Activated naive CD8-positive, alpha-beta T cell treated with anti-CD3 and anti-CD28 coated beads, Interleukin-2, amount 50 U/mL, for 24 hours (primary cell): ENCODE results near the gene ISCA2.

Source experiments
- ATAC-seq: fragments of 150-1000 bp; cut with Tn5 transposase; one replicate; pipeline ENCODE4 v1.10.0; 2021
- DNase-seq: peaks from one replicate; pipeline ENCODE4 v3.0.0; 2021
- H3K27ac Mint-ChIP-seq: one replicate; pipeline ENCODE4 v1.8.0; 2021; ENCODE audit warnings: mild to moderate bottlenecking, mixed read lengths
- H3K27me3 Mint-ChIP-seq: one replicate; pipeline ENCODE4 v1.8.0; 2021; ENCODE audit warnings: mixed read lengths
- H3K36me3 Mint-ChIP-seq: one replicate; pipeline ENCODE4 v1.8.0; 2021; ENCODE audit warnings: low read depth, mixed read lengths
- H3K4me1 Mint-ChIP-seq: one replicate; pipeline ENCODE4 v1.8.0; 2021; ENCODE audit warnings: mixed read lengths
- H3K4me3 Mint-ChIP-seq: one replicate; pipeline ENCODE4 v1.8.0; 2021; ENCODE audit warnings: mild to moderate bottlenecking, moderate library complexity, mixed read lengths
- H3K9me3 Mint-ChIP-seq: one replicate; pipeline ENCODE4 v1.8.0; 2021; ENCODE audit warnings: mixed read lengths

The ISCA2 gene

GRCh38 chr14:74541225-74541624, 47.7 kb downstream of the ISCA2 start:
- H3K36me3 Mint-ChIP-seq, result no peaks in the 10 kb centered on the region
- ATAC-seq, result no peak
- no peak overlapping the region for H3K4me3 Mint-ChIP-seq
- peaks cover 3% of the 10 kb centered on the region for H3K27me3 Mint-ChIP-seq
- H3K27ac Mint-ChIP-seq, result no peak overlapping the region
- no peaks in the 10 kb centered on the region for H3K9me3 Mint-ChIP-seq
- no peak for DNase-seq
- no peaks in the 10 kb centered on the region for H3K4me1 Mint-ChIP-seq

GRCh38 chr14:74542056-74542685, 48.6 kb downstream of the ISCA2 start:
- Mint-ChIP-seq H3K27ac (no peak overlapping the region), H3K27me3 (peaks cover 3% of the 10 kb centered on the region), H3K4me3 (no peak overlapping the region), H3K36me3 (no peaks in the 10 kb centered on the region), H3K9me3 (no peaks in the 10 kb centered on the region), H3K4me1 (no peaks in the 10 kb centered on the region)
- no peak for DNase-seq
- no peak for ATAC-seq

- no peaks in the 10 kb centered on the region for H3K36me3 Mint-ChIP-seq
- H3K27me3 Mint-ChIP-seq, result peaks cover 3% of the 10 kb centered on the region
- H3K9me3 Mint-ChIP-seq, result no peaks in the 10 kb centered on the region
- H3K4me1 Mint-ChIP-seq, result no peaks in the 10 kb centered on the region
- ATAC-seq, result no peak
- no peak overlapping the region for H3K4me3 Mint-ChIP-seq
- H3K27ac Mint-ChIP-seq, result no peak overlapping the region
- no peak for DNase-seq
Measured at GRCh38 chr14:74543771-74544438, 50.3 kb downstream of the ISCA2 start.

GRCh38 chr14:74545386-74545785, 51.8 kb downstream of the ISCA2 start:
- DNase-seq (no peak), ATAC-seq (no peak)
- Mint-ChIP-seq H3K27ac (no peak overlapping the region), H3K27me3 (peaks cover 3% of the 10 kb centered on the region), H3K9me3 (no peaks in the 10 kb centered on the region), H3K4me3 (no peak overlapping the region), H3K4me1 (no peaks in the 10 kb centered on the region), H3K36me3 (no peaks in the 10 kb centered on the region)

- H3K4me3 Mint-ChIP-seq, result no peak overlapping the region
- peaks cover 3% of the 10 kb centered on the region for H3K27me3 Mint-ChIP-seq
- DNase-seq, result no peak
- no peaks in the 10 kb centered on the region for H3K36me3 Mint-ChIP-seq
- H3K4me1 Mint-ChIP-seq, result no peaks in the 10 kb centered on the region
- no peak for ATAC-seq
- no peaks in the 10 kb centered on the region for H3K9me3 Mint-ChIP-seq
- no peak overlapping the region for H3K27ac Mint-ChIP-seq
Measured at GRCh38 chr14:74546416-74546815, 52.9 kb downstream of the ISCA2 start.
